Fibroblast of villous mesenchyme (primary cell): Measurements from ENCODE around the gene COP1. TPM values are rescaled to one million over a fixed set of nuclear protein-coding genes. Genes with fewer than 3 reads are reported as not detected.

Experiments used
- DNase-seq: peaks from one replicate; pipeline ENCODE4 v3.0.0-alpha.2; 2010; ENCODE audit warnings: low read depth
- H3K4me3 ChIP-seq: 2 replicates; pipeline ENCODE4 v1.5.1; 2011; ENCODE audit warnings: low read depth, mild to moderate bottlenecking, low read length
- total RNA-seq: library from RNA; depleted of rRNA; stranded (reverse); fragments of >200 nt; gene quantifications from 2 replicates; pipeline ENCODE4 v1.2.3, GENCODE V29; 2012
- TF ChIP-seq, protein P1 (sequence below): IDR thresholded peaks from 2 replicates; pipeline ENCODE4 v1.5.1; 2012; ENCODE audit warnings: low read depth, mild to moderate bottlenecking, low read length; ENCODE audit not compliant: insufficient read depth

Gene COP1
- total RNA-seq, 1 donor, result 66.9 TPM

DNA sequence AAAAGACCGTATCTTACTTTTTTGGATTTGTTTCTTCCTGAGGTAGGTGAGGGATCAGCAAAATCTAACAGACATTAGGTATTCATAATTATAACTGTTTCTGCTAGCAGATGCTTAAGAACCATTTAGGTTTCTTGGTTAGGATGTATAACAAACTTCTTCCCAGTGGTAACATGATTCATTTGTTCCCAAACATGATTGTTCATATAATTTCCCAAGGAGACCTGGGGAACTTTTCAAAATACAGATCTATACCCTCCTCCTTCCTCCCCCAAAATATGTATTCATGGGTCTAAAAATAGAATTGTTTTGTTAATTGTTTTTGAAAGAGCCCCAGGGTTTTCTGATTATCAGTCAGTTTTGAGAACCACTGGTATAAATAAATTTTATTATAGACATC is 228.2 kb downstream of the COP1 start:
- TF ChIP-seq, protein P1, sequence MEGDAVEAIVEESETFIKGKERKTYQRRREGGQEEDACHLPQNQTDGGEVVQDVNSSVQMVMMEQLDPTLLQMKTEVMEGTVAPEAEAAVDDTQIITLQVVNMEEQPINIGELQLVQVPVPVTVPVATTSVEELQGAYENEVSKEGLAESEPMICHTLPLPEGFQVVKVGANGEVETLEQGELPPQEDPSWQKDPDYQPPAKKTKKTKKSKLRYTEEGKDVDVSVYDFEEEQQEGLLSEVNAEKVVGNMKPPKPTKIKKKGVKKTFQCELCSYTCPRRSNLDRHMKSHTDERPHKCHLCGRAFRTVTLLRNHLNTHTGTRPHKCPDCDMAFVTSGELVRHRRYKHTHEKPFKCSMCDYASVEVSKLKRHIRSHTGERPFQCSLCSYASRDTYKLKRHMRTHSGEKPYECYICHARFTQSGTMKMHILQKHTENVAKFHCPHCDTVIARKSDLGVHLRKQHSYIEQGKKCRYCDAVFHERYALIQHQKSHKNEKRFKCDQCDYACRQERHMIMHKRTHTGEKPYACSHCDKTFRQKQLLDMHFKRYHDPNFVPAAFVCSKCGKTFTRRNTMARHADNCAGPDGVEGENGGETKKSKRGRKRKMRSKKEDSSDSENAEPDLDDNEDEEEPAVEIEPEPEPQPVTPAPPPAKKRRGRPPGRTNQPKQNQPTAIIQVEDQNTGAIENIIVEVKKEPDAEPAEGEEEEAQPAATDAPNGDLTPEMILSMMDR, result no peak
- H3K4me3 ChIP-seq, result no peak overlapping the region
- no peak for DNase-seq

DNA sequence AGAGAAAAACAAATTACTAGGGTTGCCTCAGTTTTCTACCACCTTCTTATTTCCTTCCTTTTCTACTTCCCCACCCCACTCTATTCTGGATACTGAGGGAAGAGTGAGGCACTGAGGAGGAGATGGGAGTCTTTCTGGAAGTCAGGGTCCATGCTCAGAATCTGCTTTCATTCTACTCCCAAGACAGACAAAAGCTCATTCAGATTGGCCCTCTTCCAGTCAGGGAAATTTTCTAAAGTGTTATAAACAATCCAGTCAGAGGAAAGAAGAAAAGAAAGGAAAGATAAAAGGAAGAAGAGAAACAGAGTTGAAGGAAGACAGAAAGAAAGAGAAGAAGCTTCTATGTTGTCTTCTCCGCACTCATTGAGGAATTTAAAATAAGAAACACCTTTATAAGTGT is 228.6 kb downstream of the COP1 start:
- DNase-seq, result peak; percentile 43

DNA sequence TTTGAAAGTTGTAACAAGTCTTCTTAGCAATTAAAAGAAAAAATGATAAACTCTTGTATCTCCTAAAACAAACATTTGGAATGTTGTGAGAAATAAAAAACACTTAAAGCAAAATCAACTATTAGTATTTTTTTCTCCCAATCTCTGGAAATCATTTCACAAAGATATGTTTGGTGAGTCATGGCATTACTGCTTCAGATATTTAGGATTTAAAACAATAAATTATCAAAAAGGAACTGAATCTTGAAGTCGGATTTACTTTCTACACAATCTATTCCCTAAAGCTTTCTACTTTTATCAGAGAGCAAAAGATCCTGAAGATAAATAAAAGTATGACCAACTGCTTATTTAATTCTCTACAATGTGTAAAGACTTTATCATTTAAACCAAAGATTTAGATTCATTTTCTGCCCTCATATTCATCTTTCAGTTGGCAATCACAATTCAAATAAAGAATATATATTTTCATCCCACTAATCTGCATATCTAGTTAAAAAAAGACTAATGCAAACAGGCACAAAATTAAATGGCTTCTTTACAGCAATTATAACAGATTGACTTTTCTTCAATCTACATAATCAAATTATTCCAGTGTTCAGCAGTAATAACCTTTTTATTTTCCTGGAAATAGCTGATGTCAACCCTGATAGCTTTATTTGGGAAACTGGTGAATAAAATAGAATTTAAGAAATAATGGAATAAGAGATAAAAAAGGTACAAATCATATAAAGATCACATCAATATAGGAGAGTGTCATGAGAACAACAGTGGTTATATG is 230.0 kb downstream of the COP1 start:
- TF ChIP-seq, protein P1, result no peak
- H3K4me3 ChIP-seq, result no peak overlapping the region
- DNase-seq, result peak; percentile 58

More for the DNA sequence above, 228.6 kb downstream of the COP1 start:
- TF ChIP-seq, protein P1, result no peak
- H3K4me3 ChIP-seq, result no peak overlapping the region

DNA sequence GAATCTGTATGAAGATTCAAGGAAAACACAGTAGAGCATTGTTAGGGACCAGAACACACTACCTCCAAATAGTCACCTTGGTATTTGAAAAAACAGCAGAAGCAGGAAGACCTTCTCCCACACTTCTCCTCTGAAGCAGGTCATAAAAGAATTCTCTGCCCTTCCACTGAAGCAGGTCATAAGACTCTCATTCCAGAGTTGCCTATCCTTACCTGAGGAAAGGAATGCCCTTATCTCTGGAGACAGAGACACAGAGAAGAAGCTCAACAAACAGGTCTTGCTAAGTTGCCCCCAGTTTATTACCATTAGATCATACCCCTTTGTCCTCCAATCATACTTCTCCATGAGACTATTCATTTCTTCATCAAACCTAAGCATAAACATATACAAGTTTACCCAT is 237.9 kb downstream of the COP1 start:
- TF ChIP-seq, protein P1, result no peak
- DNase-seq, result no peak
- H3K4me3 ChIP-seq, result no peak overlapping the region

DNA sequence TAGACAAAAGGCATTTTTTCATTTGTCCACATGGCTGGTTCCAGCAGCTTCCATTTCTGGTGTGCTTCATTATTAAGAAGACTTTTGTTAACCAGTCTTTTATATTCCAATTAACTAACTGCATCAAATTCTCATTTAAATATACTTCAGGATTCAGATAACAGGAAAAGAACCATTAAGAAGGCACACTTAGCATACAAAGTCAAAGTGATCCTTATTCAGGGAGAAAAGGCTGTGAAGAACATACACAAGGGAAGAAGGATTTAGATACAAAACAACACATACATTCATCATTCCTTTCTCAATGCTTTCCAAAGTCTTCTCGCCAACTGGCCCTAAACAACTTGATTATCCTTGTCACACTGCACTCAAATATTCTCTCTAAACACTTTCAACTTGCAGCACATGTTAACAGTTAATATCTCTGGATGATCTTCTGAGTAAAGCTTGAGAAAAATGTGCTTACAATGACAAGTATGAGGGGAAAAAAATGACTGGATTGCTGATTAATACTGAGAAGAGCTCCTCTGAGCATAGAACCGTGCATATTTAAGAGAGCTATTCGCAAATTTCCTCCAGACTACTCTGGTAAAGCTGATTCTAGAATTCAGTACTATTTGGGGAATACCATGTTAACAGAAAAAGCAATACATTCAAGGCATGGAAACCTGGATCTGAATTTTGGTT is 238.5 kb downstream of the COP1 start:
- H3K4me3 ChIP-seq, result no peak overlapping the region
- DNase-seq, result no peak
- TF ChIP-seq, protein P1, result no peak

DNA sequence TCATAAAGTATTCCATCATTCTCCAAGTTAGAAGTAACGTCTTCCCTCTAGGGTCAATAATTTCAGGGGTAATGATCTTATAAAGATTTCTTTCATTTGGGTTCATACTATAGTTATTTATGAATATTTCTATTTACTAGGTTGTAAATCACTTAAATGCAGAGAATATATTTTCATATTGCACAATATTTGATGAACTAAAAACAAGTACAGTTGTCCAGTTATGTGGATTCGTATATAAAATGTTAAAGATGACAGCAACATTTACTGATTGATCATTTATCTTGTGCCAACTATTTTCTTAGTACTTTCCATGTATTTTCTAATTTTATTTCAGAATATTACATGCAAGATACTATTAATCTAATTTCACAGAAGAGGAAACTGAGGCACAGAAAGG is 243.3 kb downstream of the COP1 start:
- DNase-seq, result no peak
- H3K4me3 ChIP-seq, result no peak overlapping the region
- TF ChIP-seq, protein P1, result no peak
